Loucy (cell line): ENCODE results near the gene NBL1.

Source experiments
- EZH2phosphoT487 ChIP-seq: fragments of 200-600 bp; IDR thresholded peaks from 2 replicates; pipeline ENCODE4 v1.6.1; 2018; ENCODE audit warnings: antibody characterized with exemption, mild to moderate bottlenecking, moderate library complexity, borderline replicate concordance
- TF ChIP-seq, protein P1 (sequence below): fragments of 200-600 bp; sonication (generic); conservative IDR thresholded peaks from 2 replicates; pipeline ENCODE4 v1.5.1; 2014; ENCODE audit warnings: mild to moderate bottlenecking, antibody characterized with exemption, low read length

DNA sequence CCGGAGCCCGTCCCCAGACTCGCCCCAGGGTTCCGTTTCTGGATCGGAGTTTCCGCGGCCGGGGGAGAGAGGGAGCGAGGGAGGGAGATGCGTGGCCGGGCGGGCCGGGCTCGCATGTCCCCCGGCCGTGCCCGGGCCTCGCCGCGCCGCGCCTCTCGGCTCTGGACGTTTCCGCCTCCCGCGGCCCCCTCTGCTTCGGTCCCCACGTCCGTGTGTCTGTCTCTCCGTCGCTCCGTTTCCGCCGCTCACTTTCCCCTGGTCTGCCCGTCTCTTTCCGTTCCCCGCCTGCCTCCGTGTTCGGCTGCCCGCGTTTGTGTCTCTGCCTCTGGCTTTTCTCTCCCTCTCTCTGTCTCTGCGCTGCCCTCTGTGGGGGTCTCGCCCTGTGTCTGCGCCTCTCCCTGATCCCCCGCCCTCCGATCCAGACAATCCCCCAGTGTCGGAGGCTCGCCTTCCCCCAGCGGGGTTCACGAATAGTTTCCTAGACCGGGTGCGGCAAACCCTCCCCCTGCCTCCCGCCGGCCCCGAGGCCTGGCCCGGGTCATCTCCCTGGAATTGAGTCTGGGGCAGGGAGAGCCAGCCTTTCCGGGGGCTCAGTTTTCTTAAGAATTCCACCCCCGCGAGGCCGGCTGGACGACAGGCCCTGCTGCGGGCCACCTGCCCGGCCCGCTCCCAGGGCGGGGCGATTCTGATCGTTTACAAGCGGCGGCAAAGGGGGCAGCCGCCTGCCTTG, 735 bp downstream of the NBL1 start:
- TF ChIP-seq EZH2phosphoT487: no peak
- TF ChIP-seq, protein P1, sequence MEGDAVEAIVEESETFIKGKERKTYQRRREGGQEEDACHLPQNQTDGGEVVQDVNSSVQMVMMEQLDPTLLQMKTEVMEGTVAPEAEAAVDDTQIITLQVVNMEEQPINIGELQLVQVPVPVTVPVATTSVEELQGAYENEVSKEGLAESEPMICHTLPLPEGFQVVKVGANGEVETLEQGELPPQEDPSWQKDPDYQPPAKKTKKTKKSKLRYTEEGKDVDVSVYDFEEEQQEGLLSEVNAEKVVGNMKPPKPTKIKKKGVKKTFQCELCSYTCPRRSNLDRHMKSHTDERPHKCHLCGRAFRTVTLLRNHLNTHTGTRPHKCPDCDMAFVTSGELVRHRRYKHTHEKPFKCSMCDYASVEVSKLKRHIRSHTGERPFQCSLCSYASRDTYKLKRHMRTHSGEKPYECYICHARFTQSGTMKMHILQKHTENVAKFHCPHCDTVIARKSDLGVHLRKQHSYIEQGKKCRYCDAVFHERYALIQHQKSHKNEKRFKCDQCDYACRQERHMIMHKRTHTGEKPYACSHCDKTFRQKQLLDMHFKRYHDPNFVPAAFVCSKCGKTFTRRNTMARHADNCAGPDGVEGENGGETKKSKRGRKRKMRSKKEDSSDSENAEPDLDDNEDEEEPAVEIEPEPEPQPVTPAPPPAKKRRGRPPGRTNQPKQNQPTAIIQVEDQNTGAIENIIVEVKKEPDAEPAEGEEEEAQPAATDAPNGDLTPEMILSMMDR: no peak
